Epithelial cell of alveolus of lung (primary cell): ENCODE measurements around the gene ID4. TPM values are rescaled to one million over a fixed set of nuclear protein-coding genes. Genes with fewer than 3 reads are reported as not detected.

Experiments used
- total RNA-seq: library from RNA; depleted of rRNA; stranded (reverse); fragments of >200 nt; gene quantifications from 2 replicates; pipeline ENCODE4 v1.2.1, GENCODE V29; 2015

ID4 gene
- total RNA-seq = 0.52 and 11.9 TPM in 2 replicates

GRCh38 chr6:19836799-19837510 is at the start of gene ID4:
Gene ID4, plus strand, starts transcription at chr6:19837370. Its CDS starts 385 bp downstream, at chr6:19837755.

